Thyroid gland (tissue), 4 donors: ENCODE data around the gene ATE1.

Experiments
- POLR2A ChIP-seq, 2 donors: fragments of 450-650 bp; IDR thresholded peaks; one replicate each; pipeline ENCODE4 v1.6.1; 2017; ENCODE audit warnings: antibody characterized with exemption in 2 of 2, mild to moderate bottlenecking in 2 of 2, moderate library complexity in 1 of 2
- TF ChIP-seq, protein P1 (sequence below), 6 experiments: fragments of 200-600 bp in 3 of 6; fragments of 450-650 bp in 3 of 6; sonication (generic) in 3 of 6; IDR thresholded peaks; one replicate each; pipeline ENCODE4 v1.5.1; 2016 to 2019; ENCODE audit warnings: antibody characterized with exemption in 6 of 6, mild to moderate bottlenecking in 2 of 6, inconsistent platforms in 1 of 6, moderate library complexity in 1 of 6

DNA sequence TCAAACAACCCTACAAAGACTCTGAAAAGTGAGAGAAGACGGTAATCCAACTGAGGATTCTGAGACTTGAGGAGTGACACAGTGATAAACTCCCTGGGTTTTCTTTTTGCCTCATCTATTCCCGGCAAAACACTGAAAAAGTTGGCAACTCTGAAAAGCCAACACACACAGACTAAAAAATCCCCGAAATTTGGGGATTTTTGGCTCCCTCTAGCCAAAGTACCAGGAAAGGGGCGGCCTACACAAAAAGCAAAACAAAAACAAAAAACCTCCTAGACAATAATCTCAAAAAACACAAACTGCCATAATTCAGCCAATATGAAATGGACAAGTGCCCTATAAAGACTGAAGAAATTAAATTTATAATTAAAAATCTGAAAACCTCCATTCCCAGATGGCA, 161.4 kb downstream of the ATE1 start:
- TF ChIP-seq, protein P1, sequence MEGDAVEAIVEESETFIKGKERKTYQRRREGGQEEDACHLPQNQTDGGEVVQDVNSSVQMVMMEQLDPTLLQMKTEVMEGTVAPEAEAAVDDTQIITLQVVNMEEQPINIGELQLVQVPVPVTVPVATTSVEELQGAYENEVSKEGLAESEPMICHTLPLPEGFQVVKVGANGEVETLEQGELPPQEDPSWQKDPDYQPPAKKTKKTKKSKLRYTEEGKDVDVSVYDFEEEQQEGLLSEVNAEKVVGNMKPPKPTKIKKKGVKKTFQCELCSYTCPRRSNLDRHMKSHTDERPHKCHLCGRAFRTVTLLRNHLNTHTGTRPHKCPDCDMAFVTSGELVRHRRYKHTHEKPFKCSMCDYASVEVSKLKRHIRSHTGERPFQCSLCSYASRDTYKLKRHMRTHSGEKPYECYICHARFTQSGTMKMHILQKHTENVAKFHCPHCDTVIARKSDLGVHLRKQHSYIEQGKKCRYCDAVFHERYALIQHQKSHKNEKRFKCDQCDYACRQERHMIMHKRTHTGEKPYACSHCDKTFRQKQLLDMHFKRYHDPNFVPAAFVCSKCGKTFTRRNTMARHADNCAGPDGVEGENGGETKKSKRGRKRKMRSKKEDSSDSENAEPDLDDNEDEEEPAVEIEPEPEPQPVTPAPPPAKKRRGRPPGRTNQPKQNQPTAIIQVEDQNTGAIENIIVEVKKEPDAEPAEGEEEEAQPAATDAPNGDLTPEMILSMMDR (IDR thresholded peaks at IDR 0.05), result no peak
- no peak for TF ChIP-seq POLR2A (IDR thresholded peaks at IDR 0.05)
